GM18909 (cell line): ENCODE results near the gene LUC7L2.
"Not testable (repeated sequence)": the region's sequence is repeated elsewhere in the genome, so short reads cannot be mapped to it uniquely, and the experiment has no call there.

Source experiments
- ATAC-seq: cut with Tn5 transposase; IDR thresholded peaks from one replicate; pipeline ENCODE4 v1.9.1; 2021; ENCODE audit warnings: mild to moderate bottlenecking; ENCODE audit not compliant: unreplicated experiment, poor library complexity

The LUC7L2 gene, protein sequence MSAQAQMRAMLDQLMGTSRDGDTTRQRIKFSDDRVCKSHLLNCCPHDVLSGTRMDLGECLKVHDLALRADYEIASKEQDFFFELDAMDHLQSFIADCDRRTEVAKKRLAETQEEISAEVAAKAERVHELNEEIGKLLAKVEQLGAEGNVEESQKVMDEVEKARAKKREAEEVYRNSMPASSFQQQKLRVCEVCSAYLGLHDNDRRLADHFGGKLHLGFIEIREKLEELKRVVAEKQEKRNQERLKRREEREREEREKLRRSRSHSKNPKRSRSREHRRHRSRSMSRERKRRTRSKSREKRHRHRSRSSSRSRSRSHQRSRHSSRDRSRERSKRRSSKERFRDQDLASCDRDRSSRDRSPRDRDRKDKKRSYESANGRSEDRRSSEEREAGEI

DNA sequence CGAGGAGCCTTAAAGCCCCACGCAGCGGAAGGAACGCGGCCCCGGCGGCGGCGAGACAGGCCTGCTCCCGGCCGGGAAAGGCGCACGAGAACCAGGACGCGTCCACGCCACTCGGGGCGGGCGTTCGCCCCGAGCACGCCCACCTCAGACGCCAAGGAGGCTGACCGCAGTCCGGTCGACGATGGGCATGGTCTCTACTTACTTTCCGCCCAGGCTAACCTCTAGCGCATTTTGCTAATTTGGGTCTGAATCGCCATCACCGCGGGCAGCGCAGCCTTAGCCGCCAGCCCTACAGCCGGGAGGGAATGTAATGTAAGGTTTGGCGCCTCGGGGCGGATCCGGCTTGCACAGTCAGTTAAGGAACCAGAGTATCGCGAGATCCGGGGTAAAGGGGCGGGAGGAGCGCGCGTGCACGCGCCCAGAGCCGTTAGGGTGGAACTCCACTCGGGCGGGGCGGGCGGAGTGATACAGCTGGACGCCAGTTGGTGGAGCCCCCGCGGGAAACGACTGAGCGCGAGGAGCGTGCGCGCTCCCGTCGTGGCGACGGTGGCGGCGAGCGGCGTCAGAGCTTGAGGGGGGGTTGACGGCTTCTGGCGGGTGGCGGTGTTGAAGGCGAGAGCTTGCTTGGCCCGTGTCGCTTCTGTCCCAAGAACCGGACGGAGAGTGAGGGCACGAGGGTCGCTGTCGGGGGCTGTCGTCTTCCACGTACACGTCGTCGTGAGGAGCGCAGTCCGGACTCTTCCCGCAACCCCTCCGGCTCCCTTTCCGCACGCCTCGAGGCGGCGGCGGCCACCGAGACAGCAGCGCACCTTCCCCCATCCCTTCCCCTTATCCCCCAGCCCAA lies at the start of gene LUC7L2:
TSS of gene LUC7L2 (plus strand) at position 529 of the 844 bp plus-strand sequence. CDS start 368 bp downstream, outside the sequence.
- ATAC-seq = peak; percentile 82

DNA sequence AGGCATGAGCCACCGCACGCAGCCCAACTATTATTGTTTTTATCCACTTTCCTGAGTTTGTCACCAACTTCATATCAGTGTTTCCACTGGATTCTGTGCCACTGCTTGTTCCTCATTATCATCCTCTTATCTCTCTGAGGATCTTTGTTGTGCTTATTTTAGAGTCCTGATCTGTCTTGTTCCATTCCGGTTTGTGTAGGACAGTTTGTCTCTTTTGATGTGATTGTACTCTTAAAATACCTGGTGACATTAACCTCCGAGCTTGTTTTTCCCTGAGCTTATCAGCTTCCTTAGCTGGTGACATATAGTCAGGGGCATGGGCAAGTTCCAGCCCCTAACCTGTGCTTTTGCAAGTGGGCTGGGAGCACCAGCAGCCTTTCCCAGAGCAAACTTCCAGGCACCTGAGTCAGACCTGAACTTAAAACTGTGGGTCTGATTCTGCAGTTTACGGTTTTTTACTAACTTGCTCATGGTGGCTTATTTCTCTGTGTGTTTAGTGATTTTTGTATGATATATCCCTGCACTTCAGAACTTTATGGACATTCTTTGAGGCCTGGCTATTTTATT lies 41.7 kb upstream of the LUC7L2 start:
- no peak for ATAC-seq

DNA sequence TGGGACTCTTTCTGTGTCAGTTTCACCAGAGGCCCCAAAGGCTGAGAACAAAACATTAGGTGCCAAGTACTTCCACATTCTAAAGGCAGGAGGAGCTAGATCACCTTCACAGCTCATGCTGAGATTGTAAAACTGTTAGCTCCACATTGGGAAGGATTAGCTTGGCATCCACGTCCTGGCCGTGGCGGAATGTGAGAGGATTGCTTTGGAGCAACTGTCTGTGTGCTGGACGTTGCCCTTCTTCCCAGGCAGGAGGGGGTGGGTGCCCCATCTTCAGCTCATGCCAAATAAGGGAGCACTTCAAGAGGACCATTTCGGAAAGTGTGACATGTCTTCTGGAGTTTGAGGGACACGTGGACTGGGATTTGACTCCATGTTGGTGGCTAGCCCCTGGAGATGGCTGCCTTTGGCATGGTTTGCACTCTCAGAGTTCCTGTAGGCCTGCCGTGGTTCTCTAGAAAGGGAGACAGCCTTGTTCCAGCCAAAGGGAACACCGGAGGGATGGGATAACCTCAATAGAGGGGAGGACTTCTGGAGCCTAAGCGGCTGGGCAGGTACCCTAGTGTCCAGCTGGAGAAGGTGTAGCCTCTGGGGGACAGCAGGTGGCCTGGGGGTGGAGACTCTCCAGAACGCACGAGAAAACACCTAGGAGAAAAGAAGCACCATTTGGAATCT lies 38.5 kb upstream of the LUC7L2 start:
- no peak for ATAC-seq

DNA sequence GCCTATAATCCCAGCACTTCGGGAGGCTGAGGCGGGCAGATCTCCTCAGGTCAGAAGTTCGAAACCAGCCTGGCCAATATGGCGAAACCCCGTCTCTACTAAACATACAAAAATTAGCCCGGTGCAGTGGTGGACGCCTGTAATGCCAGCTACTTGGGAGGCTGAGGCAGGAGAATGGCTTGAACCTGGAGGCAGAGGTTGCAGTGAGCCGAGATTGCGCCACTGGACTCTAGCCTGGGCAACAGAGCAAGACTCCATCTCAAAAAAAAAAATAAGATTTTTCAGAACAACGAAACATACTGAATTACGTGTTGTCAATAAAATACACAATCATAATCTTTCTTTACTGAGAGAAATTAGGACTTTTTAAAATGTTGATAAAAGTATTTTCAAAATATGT lies 35.0 kb upstream of the LUC7L2 start:
- ATAC-seq = not testable (repeated sequence)

DNA sequence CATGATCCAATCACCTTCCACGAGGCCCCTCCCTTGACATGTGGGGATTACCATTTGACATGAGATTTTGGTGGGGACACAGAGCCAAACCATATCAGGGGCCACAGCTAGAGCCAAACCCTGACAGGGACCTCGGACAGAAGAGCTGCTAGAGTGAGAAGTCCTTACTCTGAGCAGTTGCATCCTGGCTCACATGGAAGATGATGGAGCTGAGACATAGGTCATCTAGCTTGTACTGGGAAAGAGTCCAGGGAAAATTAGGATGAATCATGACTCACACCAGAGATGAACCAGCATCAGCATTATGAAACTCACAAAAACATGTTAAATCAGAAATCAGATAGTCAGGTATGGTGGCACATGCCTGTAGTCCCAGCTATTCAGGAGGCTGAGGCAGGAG lies 31.3 kb upstream of the LUC7L2 start:
- ATAC-seq = no peak

DNA sequence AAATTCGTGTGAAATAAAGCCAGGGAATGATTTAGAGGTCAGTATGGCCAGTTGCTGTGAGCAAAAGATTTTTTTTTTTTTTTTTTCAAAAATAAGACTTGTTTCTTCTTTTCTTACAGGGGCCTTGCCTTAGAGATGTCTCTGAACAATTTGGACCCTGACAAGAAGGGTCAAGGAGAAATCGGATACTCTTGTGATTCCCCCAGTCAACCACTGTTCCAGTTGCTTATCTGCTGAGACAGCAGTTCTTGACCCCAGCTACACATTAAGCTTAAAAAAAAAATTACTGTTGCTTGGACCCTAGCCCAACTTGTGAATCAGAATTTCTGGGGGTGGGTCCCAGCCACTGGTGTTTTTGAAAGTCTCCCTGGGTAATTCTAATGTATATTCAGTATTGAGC lies 30.6 kb upstream of the LUC7L2 start:
- no peak for ATAC-seq

DNA sequence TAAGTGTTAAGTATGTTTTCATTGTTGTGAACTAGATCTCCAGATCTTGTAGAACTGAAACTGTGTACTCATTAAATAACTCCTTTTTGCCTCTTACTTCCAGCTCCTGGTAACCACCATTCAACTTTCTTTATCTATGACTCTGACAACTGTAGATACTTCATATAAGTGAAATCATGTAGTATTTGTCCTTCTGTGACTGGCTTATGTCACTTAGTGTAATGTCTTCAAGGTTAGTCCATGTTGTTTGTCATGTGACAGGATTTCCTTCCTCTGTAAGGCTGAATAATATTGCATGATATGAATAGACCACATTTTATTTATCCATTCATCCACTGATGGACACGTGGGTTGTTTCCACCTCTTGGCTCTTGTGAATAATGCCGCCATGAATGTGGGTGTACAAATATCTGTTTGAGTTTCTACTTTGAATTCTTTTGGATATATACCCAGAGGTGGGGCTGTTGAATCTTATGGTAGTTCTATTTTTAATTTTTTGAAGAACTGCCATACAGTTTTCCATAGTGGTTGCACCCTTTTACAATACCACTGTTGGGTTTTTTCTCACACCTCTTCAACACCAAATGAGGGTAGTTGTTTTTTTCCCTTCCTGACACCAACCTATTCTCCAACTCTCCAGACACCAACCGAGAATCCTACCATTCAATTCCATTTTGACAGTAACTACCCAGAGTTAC lies 29.2 kb upstream of the LUC7L2 start:
- no peak for ATAC-seq

DNA sequence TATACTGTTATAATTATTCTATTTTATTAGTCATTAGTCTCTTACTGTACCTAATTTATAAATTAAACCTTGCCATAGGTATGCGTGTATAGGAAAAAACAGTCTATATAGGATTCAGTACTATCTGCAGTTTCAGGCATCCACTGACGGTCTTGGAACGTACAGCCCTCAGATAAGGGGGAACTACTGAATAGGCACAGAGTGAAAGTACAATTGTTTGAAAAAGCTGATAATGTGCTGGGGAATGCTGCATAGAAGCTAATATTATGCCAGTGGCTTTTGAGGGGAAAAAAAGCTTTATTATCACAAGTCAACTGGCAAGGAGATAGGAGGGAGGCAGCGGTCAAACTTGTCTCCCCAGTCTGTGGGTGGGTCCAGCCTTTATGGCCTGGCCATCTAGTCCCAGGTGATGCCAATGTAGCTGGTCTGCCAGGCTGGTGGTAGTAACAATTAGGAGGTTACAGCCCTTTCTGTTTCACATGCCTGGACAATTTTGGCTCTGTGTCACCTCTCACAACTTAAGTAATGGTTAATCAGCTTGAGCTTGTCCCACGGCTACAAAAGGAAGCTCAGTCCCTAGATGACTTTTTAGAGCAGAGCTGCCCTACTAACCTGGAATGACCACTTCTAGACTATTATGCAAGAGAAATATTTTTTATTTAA lies 26.9 kb upstream of the LUC7L2 start:
- no peak for ATAC-seq

DNA sequence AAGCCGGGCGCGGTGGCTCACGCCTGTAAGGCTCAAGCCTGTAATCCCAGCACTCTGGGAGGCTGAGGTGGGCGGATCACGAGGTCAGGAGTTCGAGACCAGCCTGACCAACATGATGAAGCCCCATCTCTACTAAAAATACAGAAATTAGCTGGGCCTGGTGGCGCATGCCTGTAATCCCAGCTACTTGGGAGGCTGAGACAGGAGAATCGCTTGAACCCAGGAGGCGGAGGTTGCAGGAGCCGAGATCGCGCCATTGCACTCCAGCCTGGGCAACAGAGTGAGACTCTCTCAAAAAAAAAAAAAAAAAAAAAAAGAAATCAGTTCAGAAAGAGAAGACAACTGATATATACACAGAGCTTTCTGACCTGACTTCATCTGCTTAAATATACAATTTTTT lies 26.3 kb upstream of the LUC7L2 start:
- not testable (repeated sequence) for ATAC-seq

DNA sequence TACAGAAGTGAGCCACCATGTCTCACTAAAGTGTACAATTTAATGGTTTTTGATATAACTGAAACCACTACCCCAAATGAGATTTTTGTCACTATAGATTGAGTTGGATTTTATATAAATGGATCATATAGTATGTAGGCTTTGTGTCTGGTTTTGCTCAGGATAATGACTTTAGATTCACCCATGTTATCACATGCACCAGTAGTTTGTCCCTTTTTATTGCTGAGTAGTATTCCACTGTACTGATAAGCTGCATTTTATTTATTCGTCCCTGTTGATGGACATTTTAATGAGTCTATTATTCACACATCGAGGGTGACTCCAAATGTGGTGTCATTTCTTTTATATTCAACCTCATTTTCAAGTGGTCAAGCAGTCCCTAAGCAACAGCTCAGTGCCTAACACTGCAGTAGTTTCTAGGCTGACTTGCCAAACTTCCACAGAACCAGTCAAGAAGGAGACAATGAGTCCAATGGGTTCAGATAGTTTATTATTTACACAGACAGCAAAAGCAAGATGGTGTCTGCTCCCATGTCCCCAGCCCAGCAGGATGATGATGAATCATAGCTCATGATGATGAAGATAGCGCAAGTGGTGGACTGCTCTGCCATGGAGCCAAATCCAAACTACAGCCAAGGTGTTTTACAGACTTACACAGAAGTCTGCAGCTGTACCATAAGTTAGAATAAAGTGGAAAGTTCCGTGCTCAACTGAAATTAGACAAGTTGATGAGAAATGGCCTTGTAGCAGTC lies 25.1 kb upstream of the LUC7L2 start:
- no peak for ATAC-seq

DNA sequence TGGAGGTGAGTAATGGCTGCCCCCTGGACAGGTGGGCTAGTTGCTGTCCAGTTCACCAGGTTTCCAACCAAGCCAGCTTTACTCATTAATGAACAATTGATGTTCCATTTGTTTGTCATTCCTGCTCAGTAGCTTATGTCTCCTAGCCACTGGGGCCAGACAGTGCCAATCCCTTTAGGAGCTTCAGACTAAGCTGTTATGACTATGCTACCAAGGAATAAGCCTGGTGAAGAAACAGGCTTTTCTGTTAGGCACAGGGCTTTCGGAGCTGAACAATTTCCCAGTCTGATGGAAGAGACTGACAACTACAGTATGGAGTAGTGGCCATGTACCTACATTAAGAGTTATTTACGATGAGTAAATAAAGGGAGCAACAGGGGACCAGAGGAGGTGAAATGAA lies 20.7 kb upstream of the LUC7L2 start:
- ATAC-seq = no peak

DNA sequence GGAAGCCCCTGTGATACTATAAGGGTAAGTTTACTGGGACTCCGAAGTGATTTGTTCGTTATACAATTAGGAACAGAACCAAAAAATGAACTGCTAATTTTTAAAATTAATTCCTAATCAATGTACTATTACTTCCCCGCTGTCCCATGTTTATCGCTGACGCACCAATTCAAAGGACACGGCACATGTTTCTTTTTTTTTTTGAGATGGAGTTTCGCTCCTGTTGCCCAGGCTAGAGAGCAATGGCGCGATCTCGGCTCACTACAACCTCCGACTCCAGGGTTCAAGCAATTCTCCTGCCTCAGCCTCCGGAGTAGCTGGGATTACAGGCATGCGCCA lies 20.0 kb upstream of the LUC7L2 start:
- no peak for ATAC-seq

DNA sequence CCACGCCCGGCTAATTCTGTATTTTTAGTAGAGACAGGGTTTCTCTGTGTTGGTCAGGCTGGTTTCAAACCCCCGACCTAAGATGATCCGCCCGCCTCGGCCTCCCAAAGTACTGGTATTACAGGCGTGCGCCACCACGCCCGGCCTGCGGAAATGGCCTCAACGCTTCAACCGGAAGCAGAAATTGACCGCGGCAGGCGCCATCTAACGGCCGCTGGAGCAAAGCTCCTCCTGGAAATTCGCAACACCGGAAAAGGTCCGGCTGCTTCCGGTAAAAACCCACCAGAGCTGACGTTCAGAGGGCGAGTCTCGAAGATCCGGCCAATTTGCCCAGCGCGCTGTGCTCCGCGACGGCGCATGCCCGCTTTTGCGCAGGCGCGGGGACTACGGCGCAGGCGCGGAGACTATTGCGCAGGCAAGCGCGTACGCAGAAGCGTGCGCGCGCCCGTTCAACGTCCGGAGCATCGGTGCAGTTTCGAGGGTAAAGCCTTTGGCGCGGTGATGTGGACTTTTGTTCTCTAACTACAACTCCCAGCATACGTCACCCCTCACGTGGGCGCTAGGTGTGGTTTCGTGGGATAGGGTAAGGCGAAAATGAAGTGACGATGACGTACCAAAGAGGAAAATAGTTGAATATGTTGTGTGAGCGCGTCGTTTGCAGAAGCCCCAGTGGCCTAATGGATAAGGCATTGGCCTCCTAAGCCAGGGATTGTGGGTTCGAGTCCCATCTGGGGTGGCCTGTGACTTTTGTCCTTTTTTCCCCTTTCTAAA lies 19.5 kb upstream of the LUC7L2 start:
- ATAC-seq = peak; percentile 87

DNA sequence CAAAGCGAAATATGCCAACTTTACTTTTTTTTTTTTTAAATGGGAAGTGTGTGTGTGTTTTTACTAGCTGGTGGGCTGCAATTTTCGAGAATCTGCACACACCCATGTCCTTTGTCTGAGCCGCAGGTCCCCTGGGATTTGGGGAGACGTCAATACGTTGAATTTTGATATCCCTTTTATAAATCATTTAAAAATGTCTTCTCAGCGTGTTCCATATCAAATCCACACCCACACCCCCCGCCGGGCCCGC lies 19.0 kb upstream of the LUC7L2 start:
- no peak for ATAC-seq

DNA sequence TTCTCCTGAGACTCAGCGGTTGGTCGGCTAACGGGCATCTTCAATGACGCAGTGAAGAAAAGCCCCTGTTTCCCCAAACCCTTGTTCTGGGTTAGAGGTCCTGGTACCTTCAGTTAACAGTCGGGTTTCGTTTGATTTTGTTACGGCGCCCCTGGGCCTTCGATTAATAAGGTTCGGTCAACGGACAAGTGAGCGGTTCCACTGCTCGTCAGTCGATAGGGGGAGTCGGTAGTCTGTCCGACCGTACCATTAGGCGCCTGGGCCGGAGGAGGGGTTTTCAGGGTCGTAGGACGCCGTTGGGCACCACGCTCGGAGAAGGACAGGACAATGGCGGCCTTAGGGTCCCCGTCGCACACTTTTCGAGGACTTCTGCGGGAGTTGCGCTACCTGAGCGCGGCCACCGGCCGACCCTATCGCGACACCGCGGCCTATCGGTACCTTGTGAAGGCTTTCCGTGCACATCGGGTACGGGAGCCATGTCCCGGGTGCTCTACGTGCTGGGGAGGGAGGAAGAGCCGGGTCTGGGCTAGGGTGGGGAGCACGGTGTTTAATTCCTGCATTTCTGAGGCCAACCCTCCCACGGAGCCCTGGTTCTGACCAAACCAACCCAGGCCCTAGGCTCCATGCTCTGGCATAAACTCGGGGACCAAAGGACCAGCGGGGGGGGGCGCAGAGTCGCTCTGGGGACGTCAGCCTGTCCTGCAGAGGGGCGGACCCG lies 18.5 kb upstream of the LUC7L2 start, which contains the start of gene FMC1:
TSS of gene FMC1 (plus strand) at position 280 of the 718 bp plus-strand sequence. CDS start at position 328, 48 bp downstream.
- peak; percentile 60 for ATAC-seq

DNA sequence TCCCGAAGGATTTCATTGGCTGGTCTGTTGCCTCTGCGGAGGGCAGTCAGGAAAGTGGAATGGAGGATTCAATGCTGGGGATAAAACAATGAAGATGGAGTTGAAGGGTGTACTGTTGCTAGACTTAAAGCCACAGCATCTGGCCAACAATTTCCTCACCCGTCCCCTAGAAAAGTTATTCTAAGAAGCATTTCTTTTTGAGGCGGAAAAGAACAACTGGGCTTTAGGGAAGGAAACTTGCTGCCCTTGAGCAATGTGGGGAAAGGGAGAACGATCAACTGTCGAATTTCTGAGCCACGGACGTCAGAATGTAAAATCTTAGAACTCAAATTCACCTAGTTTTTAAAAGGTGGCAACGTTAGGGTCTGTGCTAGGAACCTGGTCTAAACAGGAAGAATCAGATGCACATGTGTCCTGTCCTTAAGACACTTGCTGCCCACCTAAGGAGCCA lies 17.9 kb upstream of the LUC7L2 start:
- ATAC-seq = no peak

DNA sequence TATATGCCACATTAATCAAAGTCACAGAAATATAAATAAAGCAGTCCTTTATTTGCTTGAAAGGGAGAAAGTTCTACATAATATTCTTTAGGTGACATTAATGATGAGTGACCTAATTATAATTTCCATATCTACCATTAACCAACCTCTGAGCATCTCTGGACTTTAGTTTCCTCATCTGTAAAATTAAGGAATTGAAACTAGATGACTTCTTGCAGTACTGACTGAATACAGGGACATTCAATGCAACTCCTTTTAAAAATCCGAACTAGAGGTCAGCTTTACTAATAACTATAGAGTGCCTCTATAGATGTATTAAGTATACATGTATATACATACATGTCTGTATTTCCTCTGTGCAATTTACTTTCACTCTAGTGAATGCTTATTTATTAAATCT lies 14.7 kb upstream of the LUC7L2 start:
- no peak for ATAC-seq

DNA sequence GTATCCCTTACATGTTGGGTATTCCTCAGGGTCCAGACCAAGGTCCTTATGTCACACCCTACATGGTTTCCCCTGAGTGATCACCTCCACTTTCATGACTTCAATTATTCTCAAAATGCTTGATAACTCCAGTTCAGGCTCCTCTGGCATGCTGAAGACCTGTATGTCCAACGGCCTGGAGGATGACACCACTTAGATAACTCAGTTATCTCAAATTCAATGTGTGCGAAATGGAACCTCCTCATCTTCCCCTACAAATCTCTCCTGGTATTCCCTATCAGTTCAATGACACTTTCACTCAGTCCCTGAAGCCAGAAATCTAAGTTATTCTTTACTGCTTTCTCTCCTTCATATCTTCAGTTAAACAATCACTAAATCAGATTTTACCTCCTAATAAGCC lies 8.7 kb upstream of the LUC7L2 start:
- ATAC-seq = no peak
